ENCODE data around the gene NEDD4L. TPM values are rescaled to one million over a fixed set of nuclear protein-coding genes. Genes with fewer than 3 reads are reported as not detected.

NEDD4L gene
- total and polyA plus RNA-seq, 7 donors, result 14.8 to 28.0 (median 19.6) TPM

DNA sequence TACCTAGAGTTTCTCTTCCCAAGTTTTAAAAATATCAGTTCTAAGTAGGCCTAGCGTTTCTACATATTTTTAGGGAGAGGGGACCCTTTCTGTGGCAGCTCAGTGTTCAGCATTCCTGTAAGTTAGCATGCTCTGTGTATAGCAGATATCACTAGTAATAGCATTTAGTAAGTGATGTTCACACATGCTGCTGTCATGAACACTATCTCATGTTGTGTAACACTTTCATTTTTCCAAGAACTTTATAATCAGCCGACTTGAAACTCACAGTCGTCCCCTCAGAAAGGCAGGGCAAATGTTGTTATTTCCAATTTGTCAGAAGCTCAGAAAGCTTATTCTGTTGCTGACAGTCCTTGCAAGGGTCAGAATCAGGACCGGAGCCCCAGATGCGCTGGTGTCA, 317.2 kb downstream of the NEDD4L start:
- intact Hi-C loops (cut with DNase I), result no loop called here
- peaks cover 3 to 73% of the 10 kb centered on the region in 2 donors for H3K36me3 ChIP-seq (ENCODE audit: insufficient read depth in 1 of 2, low read depth in 1 of 2)
- H3K27me3 ChIP-seq (ENCODE audit: insufficient read depth in 3 of 3, low read length in 2 of 3), result no peaks in the 10 kb centered on the region
- TF ChIP-seq, protein P1, sequence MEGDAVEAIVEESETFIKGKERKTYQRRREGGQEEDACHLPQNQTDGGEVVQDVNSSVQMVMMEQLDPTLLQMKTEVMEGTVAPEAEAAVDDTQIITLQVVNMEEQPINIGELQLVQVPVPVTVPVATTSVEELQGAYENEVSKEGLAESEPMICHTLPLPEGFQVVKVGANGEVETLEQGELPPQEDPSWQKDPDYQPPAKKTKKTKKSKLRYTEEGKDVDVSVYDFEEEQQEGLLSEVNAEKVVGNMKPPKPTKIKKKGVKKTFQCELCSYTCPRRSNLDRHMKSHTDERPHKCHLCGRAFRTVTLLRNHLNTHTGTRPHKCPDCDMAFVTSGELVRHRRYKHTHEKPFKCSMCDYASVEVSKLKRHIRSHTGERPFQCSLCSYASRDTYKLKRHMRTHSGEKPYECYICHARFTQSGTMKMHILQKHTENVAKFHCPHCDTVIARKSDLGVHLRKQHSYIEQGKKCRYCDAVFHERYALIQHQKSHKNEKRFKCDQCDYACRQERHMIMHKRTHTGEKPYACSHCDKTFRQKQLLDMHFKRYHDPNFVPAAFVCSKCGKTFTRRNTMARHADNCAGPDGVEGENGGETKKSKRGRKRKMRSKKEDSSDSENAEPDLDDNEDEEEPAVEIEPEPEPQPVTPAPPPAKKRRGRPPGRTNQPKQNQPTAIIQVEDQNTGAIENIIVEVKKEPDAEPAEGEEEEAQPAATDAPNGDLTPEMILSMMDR (IDR thresholded peaks at IDR 0.05), result no peak
- 73 to 87% (median 80%) methylated on average over 5 of the region's 5 CpGs for WGBS, 3 donors
- ATAC-seq, result no peak
- DNase-seq, result no peak
- H3K4me3 ChIP-seq, result no peak overlapping the region
- H3K4me1 ChIP-seq, result peaks cover 5% of the 10 kb centered on the region
- H3K9me3 ChIP-seq, result no peaks in the 10 kb centered on the region
- no peak overlapping the region for H3K27ac ChIP-seq

DNA sequence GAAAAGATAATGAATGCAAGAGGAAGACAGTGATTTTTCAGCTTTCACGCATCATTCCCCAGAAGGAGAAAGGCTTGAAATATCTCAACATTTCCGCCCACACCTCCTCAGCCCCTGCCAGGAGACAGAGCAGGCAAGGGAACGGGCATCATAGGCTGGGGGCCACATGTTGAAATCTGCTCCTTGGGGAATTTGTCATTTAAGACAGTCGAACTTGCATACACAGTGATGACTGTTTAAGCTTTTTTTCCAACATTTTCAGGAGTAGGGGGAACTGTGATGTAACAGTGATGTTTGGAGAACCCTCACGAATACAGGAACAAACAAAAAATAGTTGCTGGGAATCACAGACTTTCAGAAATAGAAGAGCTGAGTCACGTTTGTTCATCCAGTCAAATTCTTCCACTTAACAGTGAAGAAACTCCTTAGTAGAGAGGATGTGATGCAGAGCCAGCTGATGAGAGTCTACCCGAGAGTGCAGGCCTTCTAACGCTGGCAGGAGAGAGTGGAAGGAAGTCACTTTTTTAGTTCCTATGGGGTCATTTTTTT, 318.1 kb downstream of the NEDD4L start:
- Histone ChIP-seq H3K27ac (peak overlapping the region; percentile 54), H3K27me3 (ENCODE audit: insufficient read depth in 3 of 3, low read length in 2 of 3) (no peaks in the 10 kb centered on the region), H3K9me3 (no peaks in the 10 kb centered on the region), H3K36me3 (ENCODE audit: insufficient read depth in 1 of 2, low read depth in 1 of 2) (peaks cover 5 to 76% of the 10 kb centered on the region in 2 donors), H3K4me1 (peaks cover 5% of the 10 kb centered on the region), H3K4me3 (no peak overlapping the region)
- intact Hi-C loops (cut with DNase I), result no loop called here
- DNase-seq, result peak in 1 of 2 donors; percentile 48
- ATAC-seq, result peak; percentile 61 to 79 (median 75)
- 57 to 65% (median 58%) methylated on average over 8 of the region's 8 CpGs for WGBS, 3 donors
- TF ChIP-seq, protein P1 (IDR thresholded peaks at IDR 0.05), result no peak

DNA sequence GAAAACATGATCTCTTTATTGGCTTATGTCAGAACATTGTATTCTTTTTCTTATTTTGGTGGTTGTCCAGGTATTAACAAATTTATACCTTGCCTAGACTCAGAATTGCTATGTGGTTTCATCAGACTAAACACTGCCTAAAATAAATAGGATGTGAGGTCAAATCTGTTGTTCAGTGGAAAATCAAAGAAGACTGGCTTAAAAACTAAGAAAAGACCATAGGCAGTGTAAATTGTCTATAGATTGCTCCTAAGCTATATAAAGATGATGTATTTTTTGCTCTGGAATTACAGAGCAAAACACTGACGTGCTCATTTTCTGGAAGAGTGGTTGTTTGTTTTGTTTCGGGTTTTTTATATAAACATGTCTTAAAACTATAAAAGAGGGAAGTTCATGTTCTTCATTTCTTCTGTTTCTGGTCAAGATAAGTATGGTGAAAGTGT, 318.8 kb downstream of the NEDD4L start:
- Histone ChIP-seq H3K27ac (peak overlapping the region; percentile 54), H3K27me3 (ENCODE audit: insufficient read depth in 3 of 3, low read length in 2 of 3) (no peaks in the 10 kb centered on the region), H3K4me1 (peaks cover 5% of the 10 kb centered on the region), H3K36me3 (ENCODE audit: insufficient read depth in 1 of 2, low read depth in 1 of 2) (peaks cover 5 to 76% of the 10 kb centered on the region in 2 donors), H3K4me3 (no peak overlapping the region), H3K9me3 (no peaks in the 10 kb centered on the region)
- intact Hi-C loops (cut with DNase I), result no loop called here
- ATAC-seq (peak in 1 of 4 donors; percentile 29), DNase-seq (no peak)
- TF ChIP-seq, protein P1 (IDR thresholded peaks at IDR 0.05), result no peak
- WGBS, 3 donors, result 95 to 96% (median 96%) methylated on average over 2 of the region's 2 CpGs

DNA sequence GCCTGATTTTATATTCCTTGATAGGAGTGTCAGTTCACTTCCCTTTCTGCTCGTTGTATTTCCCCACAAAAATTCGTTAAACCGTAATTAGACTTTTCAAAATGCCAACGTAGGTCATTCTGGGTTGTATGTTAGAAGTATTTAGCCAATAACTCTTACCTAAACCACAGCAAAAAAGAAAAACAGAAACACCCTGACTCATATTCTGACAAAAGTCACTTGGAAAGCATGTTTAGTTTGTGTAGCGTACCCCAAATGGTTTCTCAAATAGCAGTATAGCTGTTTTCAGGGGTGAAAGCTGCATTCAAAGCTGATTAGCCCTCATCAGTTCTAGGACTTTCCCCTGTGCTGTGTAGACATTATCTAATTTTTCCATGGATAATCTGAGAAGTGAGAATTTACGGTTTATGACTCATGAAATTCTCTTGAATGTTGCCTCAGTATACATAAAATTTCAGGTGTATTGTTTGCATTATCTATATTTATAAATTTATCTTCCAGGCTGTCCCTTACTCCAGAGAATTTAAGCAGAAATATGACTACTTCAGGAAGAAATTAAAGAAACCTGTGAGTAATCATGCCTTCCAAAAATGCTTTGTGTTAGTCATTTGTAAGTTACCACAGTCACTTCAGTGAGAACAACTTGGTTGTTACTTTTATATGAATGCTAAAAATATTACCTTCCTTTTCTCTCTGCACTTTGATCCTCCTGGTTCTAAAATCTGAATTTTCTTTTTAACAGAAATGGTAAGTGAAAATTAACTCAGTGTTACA, 319.9 kb downstream of the NEDD4L start:
- no peak overlapping the region for H3K27ac ChIP-seq
- DNase-seq (no peak), ATAC-seq (no peak)
- no peak overlapping the region for H3K4me3 ChIP-seq
- intact Hi-C loops (cut with DNase I), result no loop called here
- H3K36me3 ChIP-seq (ENCODE audit: insufficient read depth in 1 of 2, low read depth in 1 of 2), result peaks cover 5 to 78% of the 10 kb centered on the region in 2 donors
- TF ChIP-seq, protein P1 (IDR thresholded peaks at IDR 0.05), result no peak
- H3K4me1 ChIP-seq, result peaks cover 5% of the 10 kb centered on the region
- no peaks in the 10 kb centered on the region for H3K27me3 ChIP-seq (ENCODE audit: insufficient read depth in 3 of 3, low read length in 2 of 3)
- 94 to 96% (median 94%) methylated on average over 6 of the region's 6 CpGs for WGBS, 3 donors
- H3K9me3 ChIP-seq, result no peaks in the 10 kb centered on the region

Data from psoas muscle (tissue), 8 donors.